Gastroesophageal sphincter (tissue), 4 donors: Measurements from ENCODE around the gene IMMP2L. TPM values are rescaled to one million over a fixed set of nuclear protein-coding genes. Genes with fewer than 3 reads are reported as not detected.

ENCODE experiments used
- ATAC-seq: fragments of 150-250 bp; one replicate; pipeline ENCODE4 v1.9.1; 2016; ENCODE audit warnings: mild to moderate bottlenecking, moderate library complexity
- H3K27ac ChIP-seq, 4 donors: fragments of 200-600 bp; sonication (generic) in 3 of 4; 1 replicate in 3 of 4; 2 replicates in 1 of 4; pipeline ENCODE4 v1.5.1; 2016 to 2019
- H3K27me3 ChIP-seq: fragments of 200-600 bp; sonication (generic); one replicate; pipeline ENCODE4 v1.5.1; 2019
- H3K36me3 ChIP-seq, 2 donors: fragments of 200-600 bp; sonication (generic); one replicate each; pipeline ENCODE4 v1.5.1; 2019; ENCODE audit warnings: control low read depth in 1 of 2
- H3K4me1 ChIP-seq, 3 donors: fragments of 200-600 bp; sonication (generic); 1 replicate in 2 of 3; 2 replicates in 1 of 3; pipeline ENCODE4 v1.5.1; 2016 to 2019; ENCODE audit warnings: control low read depth in 2 of 3
- H3K4me3 ChIP-seq, 2 donors: fragments of 200-600 bp; sonication (generic); one replicate each; pipeline ENCODE4 v1.5.1; 2019; ENCODE audit warnings: mild to moderate bottlenecking in 1 of 2, moderate library complexity in 1 of 2
- H3K9me3 ChIP-seq, 3 donors: fragments of 200-600 bp; sonication (generic); one replicate each; pipeline ENCODE4 v1.5.1; 2017 to 2019; ENCODE audit warnings: control low read depth in 2 of 3
- EP300 ChIP-seq: sonication (generic); formaldehyde crosslinking; IDR thresholded peaks from one replicate; pipeline ENCODE4 v1.6.1; 2017; ENCODE audit warnings: antibody characterized with exemption, mild to moderate bottlenecking
- POLR2A ChIP-seq, 2 donors: fragments of 450-650 bp; IDR thresholded peaks; one replicate each; pipeline ENCODE4 v1.6.1; 2017; ENCODE audit warnings: antibody characterized with exemption in 2 of 2, mild to moderate bottlenecking in 2 of 2, moderate library complexity in 1 of 2
- POLR2AphosphoS5 ChIP-seq: sonication (generic); formaldehyde crosslinking; IDR thresholded peaks from one replicate; pipeline ENCODE4 v1.6.1; 2017; ENCODE audit warnings: antibody characterized with exemption
- WGBS, 2 donors: methylation state at CpG; one replicate each; pipeline ENCODE4 v1.1.5; 2018; ENCODE audit warnings: low coverage in 1 of 2; 5-methylcytosine and 5-hydroxymethylcytosine counted together
- total RNA-seq, 4 donors: library from RNA; depleted of rRNA; stranded (reverse); fragments of >200 nt; gene quantifications; one replicate each; pipeline ENCODE4 v1.1.0, GENCODE V29; 2016
- TF ChIP-seq, protein P1 (sequence below), 4 experiments: fragments of 200-600 bp in 2 of 4; fragments of 450-650 bp in 2 of 4; sonication (generic) in 1 of 4; IDR thresholded peaks; one replicate each; pipeline ENCODE4 v1.5.1; 2017 to 2019; ENCODE audit warnings: antibody characterized with exemption in 4 of 4, mild to moderate bottlenecking in 2 of 4, moderate library complexity in 2 of 4

The IMMP2L gene
- total RNA-seq, 4 donors from 2014 or later = 13.6 to 38.5 (median 30.1) TPM

DNA sequence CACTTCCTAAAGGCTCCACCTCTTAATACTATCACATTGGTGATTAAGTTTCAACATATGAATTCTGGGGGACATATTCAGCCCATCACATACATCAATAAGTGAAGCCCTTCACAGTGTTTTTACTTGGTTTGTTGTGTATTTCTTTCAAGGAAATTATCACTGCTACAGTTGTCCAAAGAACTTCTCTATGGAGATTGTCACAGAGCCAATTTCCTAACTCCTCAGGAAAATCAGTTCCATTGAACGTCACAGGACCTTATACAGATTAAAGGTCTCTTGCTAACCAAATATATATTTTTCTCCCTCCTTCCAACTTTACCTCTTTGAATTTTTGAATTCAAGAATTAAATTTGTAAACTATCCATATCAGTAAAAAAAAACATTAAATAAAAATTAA is 357.0 kb downstream of the IMMP2L start:
- TF ChIP-seq, protein P1, sequence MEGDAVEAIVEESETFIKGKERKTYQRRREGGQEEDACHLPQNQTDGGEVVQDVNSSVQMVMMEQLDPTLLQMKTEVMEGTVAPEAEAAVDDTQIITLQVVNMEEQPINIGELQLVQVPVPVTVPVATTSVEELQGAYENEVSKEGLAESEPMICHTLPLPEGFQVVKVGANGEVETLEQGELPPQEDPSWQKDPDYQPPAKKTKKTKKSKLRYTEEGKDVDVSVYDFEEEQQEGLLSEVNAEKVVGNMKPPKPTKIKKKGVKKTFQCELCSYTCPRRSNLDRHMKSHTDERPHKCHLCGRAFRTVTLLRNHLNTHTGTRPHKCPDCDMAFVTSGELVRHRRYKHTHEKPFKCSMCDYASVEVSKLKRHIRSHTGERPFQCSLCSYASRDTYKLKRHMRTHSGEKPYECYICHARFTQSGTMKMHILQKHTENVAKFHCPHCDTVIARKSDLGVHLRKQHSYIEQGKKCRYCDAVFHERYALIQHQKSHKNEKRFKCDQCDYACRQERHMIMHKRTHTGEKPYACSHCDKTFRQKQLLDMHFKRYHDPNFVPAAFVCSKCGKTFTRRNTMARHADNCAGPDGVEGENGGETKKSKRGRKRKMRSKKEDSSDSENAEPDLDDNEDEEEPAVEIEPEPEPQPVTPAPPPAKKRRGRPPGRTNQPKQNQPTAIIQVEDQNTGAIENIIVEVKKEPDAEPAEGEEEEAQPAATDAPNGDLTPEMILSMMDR (IDR thresholded peaks at IDR 0.05) = no peak
- TF ChIP-seq POLR2A (IDR thresholded peaks at IDR 0.05) (no peak), EP300 (no peak), POLR2AphosphoS5 (no peak)
- Histone ChIP-seq H3K36me3 (peaks cover 0 to 7% of the 10 kb centered on the region in 2 donors), H3K27me3 (no peaks in the 10 kb centered on the region), H3K9me3 (peaks cover 0 to 11% (median 0%) of the 10 kb centered on the region in 3 donors), H3K4me3 (no peak overlapping the region), H3K4me1 (no peaks in the 10 kb centered on the region), H3K27ac (no peak overlapping the region)
- 47 to 78% methylated on average over 1 of the region's 1 CpG for whole genome bisulfite sequencing, 2 donors
- no peak for ATAC-seq

- H3K9me3 ChIP-seq = peaks cover 0 to 11% (median 0%) of the 10 kb centered on the region in 3 donors
- H3K4me1 ChIP-seq = no peaks in the 10 kb centered on the region
- H3K27me3 ChIP-seq = no peaks in the 10 kb centered on the region
- TF ChIP-seq EP300 (no peak), POLR2A (IDR thresholded peaks at IDR 0.05) (no peak), POLR2AphosphoS5 (no peak)
- TF ChIP-seq, protein P1 (IDR thresholded peaks at IDR 0.05) = no peak
- peaks cover 0 to 7% of the 10 kb centered on the region in 2 donors for H3K36me3 ChIP-seq
- H3K4me3 ChIP-seq = no peak overlapping the region
- ATAC-seq = no peak
- no peak overlapping the region for H3K27ac ChIP-seq
- 84 to 100% methylated on average over 4 of the region's 4 CpGs for WGBS, 2 donors
These were observed 360.0 kb downstream of the IMMP2L start for GRCh38 chr7:111202321-111202720.

DNA sequence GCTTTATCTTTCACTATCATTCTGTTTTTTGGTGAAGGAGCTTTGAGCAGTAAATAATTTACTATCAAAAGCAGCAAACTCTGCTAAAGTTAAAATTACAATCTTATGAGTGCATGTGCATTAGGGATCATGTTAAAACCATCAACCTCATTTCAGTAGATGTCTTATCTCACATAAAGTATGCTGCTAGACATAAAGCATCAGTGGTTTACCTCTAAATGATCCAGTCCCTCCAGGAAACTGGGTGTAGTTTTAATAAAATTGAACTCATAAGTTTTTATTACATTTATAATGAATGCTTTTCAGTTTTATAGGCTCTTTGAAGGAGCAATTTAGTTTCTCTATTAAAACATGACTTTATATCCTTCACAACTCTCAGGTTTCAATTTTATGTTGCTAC is 362.6 kb downstream of the IMMP2L start:
- Histone ChIP-seq H3K4me1 (no peaks in the 10 kb centered on the region), H3K4me3 (no peak overlapping the region), H3K27me3 (no peaks in the 10 kb centered on the region), H3K36me3 (peaks cover 0 to 7% of the 10 kb centered on the region in 2 donors), H3K9me3 (peaks cover 0 to 11% (median 0%) of the 10 kb centered on the region in 3 donors), H3K27ac (no peak overlapping the region)
- no peak for TF ChIP-seq POLR2AphosphoS5
- TF ChIP-seq POLR2A (IDR thresholded peaks at IDR 0.05) = no peak
- ATAC-seq = no peak

DNA sequence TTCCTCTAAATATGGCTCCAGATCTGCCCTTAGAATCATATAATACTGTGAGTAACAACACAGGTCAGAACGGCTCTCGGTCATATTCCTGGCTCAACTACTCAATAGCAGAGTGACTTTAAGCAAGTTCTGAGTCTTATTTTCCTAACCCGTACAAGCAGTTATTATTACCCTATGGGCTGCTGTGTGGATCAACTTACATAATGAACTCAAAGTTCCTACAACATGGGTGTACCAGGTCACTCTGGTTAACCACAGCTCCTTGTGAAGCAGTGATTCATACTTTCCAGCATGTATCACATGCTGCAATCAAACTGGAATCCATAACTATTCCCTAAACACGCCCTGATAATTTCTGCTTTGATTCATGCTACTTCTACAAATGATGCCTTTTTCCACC is 364.0 kb downstream of the IMMP2L start:
- peaks cover 0 to 7% of the 10 kb centered on the region in 2 donors for H3K36me3 ChIP-seq
- no peak overlapping the region for H3K27ac ChIP-seq
- no peak for ATAC-seq
- H3K4me1 ChIP-seq = no peaks in the 10 kb centered on the region
- WGBS, 2 donors = 55 to 63% methylated on average over 4 of the region's 4 CpGs
- no peak for TF ChIP-seq EP300
- peaks cover 0 to 11% (median 0%) of the 10 kb centered on the region in 3 donors for H3K9me3 ChIP-seq
- no peak overlapping the region for H3K4me3 ChIP-seq
- no peaks in the 10 kb centered on the region for H3K27me3 ChIP-seq

- WGBS, 2 donors = 82 to 86% methylated on average over 8 of the region's 8 CpGs
- Histone ChIP-seq H3K27me3 (no peaks in the 10 kb centered on the region), H3K27ac (no peak overlapping the region), H3K36me3 (peaks cover 0 to 1% of the 10 kb centered on the region in 2 donors), H3K9me3 (peaks cover 0 to 2% (median 0%) of the 10 kb centered on the region in 3 donors), H3K4me1 (no peaks in the 10 kb centered on the region), H3K4me3 (no peak overlapping the region)
- TF ChIP-seq, protein P1 (IDR thresholded peaks at IDR 0.05) = no peak
- no peak for TF ChIP-seq EP300
- no peak for TF ChIP-seq POLR2A (IDR thresholded peaks at IDR 0.05)
- TF ChIP-seq POLR2AphosphoS5 = no peak
- ATAC-seq = no peak
These were observed 365.6 kb downstream of the IMMP2L start for GRCh38 chr7:111196655-111197054.

DNA sequence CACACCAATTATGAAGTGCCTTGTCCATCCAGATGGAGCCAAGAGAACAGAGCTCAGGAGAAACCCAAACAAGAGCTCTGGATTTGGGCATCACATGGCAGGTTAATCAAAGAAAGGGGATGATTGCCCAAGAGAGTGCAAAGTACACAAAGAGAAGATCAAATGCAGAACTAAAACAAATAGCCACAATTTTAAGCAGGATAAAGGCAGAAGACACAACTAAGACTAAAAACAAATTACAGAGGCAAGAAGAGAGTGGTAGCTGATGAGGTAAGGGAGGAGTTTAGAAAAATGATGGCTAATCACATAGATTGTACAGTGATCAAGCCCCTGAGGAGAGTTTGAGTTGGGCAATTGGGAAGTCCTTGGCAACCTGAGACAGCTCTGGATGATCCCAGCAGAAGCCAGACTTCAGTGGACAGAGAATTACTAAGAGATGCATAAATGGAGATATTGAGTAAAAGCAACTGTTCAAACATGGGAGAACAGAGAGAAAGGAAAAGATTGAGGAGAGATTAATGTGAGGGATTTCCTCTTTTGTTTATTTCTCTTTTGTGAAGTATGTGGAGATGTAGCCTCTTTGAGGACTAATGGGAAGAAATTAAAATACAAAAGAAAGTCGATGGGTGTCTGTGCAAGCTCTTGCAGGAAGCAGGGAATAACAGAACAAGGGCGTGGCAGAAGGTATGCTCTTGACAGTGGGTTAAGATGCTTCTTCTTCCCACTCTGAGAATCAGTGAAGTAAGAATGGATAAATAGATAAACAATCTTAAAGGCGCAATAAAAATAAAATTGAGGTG is 369.5 kb downstream of the IMMP2L start:
- whole genome bisulfite sequencing, 2 donors = 40 to 86% methylated on average over 2 to 3 of the region's 3 CpGs
- H3K36me3 ChIP-seq = no peaks in the 10 kb centered on the region
- TF ChIP-seq POLR2AphosphoS5 (no peak), EP300 (no peak), POLR2A (IDR thresholded peaks at IDR 0.05) (no peak)
- TF ChIP-seq, protein P1 (IDR thresholded peaks at IDR 0.05) = no peak
- no peak overlapping the region for H3K27ac ChIP-seq
- ATAC-seq = no peak
- H3K4me1 ChIP-seq = no peaks in the 10 kb centered on the region
- no peaks in the 10 kb centered on the region for H3K27me3 ChIP-seq
- H3K4me3 ChIP-seq = no peak overlapping the region
- peaks cover 0 to 7% (median 0%) of the 10 kb centered on the region in 3 donors for H3K9me3 ChIP-seq
